GM18861 (cell line): ENCODE results near the gene PCED1A.
"Not testable (repeated sequence)": the region's sequence is repeated elsewhere in the genome, so short reads cannot be mapped to it uniquely, and the experiment has no call there.

Source experiments
- ATAC-seq: cut with Tn5 transposase; IDR thresholded peaks from one replicate; pipeline ENCODE4 v1.9.1; 2021; ENCODE audit not compliant: unreplicated experiment

The PCED1A gene

DNA sequence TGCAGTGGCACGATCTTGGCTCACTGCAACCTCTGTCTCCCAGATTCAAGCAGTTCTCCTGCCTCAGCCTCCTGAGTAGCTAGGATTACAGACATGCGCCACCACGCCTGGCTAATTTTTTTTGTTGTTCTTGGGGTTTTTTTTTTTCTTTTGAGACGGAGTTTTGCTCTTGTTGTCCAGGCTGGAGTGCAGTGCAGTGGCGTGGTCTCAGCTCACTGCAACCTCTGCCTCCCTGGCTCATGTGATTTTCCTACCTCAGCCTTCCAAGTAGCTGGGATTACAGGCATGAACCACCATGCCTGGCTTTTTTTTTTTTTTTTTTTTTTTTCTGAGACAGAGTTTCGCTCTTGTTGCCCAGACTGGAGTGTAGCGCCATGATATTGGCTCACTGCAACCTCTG is 9.2 kb downstream of the PCED1A start:
- not testable (repeated sequence) for ATAC-seq

DNA sequence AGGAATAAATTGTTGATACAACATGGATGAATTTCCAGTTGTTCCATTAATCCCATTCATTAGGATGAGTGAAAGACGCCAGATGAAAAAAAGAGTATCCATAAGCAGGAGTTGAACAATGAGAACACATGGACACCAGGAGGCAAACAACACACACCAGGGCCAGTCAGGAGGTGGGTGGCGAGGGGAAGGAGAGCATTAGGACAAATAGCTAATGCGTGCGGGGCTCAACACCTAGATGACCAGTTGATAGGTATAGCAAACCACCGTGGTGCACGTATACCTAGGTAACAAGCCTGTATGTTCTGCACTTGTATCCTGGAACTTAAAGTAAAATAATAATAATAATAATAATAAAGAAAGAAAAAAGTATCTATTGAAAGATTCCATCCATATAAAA is 11.1 kb downstream of the PCED1A start:
- ATAC-seq: no peak

GRCh38 chr20:2826655-2827054 is 13.8 kb downstream of the PCED1A start:
- no peak for ATAC-seq

DNA sequence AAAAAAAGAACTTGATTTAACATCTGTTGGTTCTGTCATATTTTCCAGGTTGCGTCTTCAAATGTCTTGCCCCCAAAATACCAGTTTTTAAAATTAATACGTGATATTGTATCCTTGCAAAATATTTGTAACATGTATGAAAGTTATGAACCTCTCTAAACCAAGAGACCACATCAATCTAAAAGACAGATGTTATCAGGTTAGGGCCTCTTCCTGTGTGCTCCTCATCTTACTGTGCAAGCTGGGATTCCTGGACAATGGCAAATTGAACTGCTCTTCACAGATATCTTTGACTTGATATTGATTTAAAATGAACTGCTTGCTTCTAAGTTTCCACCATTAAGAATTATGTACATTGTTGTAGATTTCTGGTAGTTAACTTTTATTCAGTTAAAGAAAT is 14.7 kb downstream of the PCED1A start:
- no peak for ATAC-seq

DNA sequence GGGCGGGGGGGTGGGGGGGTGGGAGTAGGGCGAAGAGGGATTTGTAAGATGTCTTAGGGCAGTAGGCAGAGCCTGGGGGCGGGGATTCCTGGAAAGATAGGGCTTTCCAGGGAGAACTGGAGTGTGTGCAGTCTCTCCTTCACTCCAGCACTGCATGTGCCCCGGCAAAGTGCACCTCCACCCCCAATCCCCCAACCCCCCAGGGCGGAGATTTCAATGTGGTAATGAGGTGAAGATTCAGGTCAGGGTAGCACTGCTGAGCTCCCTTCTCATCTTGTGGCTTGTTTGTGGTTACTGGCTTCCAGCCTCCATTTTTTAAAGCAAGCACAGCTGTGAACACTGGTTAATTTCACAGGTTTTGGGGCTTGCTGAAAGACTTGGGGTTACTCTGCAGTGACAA is 18.4 kb downstream of the PCED1A start:
- ATAC-seq: no peak

- ATAC-seq: no peak
Observed at GRCh38 chr20:2820896-2821869, 19.3 kb downstream of the PCED1A start.

- ATAC-seq: no peak
Observed at GRCh38 chr20:2820084-2820895, 20.2 kb downstream of the PCED1A start.

GRCh38 chr20:2817891-2818595 is 22.4 kb downstream of the PCED1A start:
- ATAC-seq: no peak

DNA sequence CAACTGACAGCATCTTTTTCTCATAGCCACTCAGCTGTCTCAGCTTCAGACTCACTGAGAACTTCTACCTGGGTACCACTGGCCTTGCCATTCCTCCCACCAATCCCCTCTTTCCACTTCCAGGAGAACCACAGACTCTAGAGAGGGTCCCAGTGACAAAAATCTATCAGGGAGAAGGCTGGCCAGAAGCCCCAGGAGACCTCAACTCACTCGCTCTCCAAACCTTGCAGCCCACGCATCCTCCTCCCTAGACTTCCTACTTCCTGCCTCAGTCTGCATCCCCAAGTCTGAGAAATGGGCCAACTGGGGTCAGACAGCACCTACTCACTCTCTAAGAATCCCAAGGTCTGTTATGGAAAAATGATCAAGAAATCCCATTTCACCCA is 23.1 kb downstream of the PCED1A start:
- no peak for ATAC-seq

- no peak for ATAC-seq
Observed at GRCh38 chr20:2816583-2817340, 23.7 kb downstream of the PCED1A start.

- ATAC-seq: no peak
Observed at GRCh38 chr20:2816030-2816582, 24.3 kb downstream of the PCED1A start, which contains the start of gene TMEM239. TSS of gene TMEM239 (plus strand) at chr20:2816364. CDS start at chr20:2816555, 191 bp downstream.

GRCh38 chr20:2815242-2815900 is 25.1 kb downstream of the PCED1A start:
- ATAC-seq: no peak

GRCh38 chr20:2814587-2815051 is 25.8 kb downstream of the PCED1A start, which contains the start of gene C20orf141:
TSS of gene C20orf141 (plus strand) at chr20:2814987. CDS start at chr20:2815185, 198 bp downstream.
- no peak for ATAC-seq

DNA sequence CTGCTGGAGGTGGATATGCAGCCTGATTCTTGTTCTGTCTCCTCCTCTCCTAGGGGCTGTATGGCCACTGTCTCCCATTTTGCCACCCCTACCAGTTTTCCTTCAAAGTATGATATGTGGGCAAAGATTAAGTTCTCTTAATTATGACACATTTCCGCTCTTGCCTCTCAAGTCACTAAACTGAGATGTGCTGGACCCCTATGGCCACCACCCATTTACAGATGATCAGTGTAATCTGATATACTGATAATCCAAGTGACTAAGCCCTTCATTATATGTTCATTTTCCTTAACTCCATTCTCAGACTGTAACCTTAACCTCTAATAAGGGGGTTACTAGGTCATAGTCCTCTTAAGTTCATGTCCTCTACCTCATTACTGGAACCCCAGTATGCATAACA is 26.4 kb downstream of the PCED1A start:
- ATAC-seq: no peak

DNA sequence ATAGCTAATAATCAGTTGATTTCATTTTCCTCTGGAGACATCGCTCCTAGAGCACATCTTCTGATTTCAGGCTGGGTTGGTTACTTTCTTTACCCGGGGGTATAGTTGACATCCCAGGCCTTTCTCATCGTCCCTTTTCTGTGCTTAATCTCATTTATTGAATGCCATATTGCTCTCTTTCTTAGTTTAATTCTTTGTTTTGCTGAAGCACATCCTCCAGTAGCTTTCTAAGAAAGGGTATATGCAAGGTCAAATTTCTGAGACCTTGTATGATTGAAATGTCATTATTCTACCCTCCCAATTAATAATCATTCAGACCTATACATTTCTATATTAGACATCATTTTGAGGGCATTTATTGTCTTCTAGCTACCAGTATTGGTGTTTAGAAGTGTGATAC is 28.3 kb downstream of the PCED1A start:
- ATAC-seq: no peak

DNA sequence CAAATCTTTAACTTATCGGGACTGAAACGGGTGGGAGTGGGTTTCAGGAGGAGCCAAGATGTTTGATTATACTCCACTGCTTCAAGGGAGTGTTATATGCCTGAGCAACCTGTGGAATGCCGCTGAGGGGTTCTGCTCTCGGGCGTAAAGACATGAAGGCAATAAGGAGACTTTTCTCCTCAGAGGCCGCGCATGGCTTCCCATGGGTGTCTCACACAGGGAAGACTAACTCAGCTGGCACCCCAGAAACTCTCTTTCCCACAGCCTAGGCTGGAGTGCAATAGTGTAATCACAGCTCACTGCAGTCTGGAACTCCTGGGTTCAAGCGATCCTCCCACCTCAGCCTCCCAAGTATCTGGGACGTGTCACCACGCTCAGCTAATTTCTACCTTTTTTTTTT is 30.8 kb downstream of the PCED1A start:
- ATAC-seq: no peak

- not testable (repeated sequence) for ATAC-seq
Observed at GRCh38 chr20:2807929-2808328, 32.5 kb downstream of the PCED1A start.

GRCh38 chr20:2807019-2807418 is 33.4 kb downstream of the PCED1A start:
- no peak for ATAC-seq

- ATAC-seq: no peak
Observed at GRCh38 chr20:2806351-2806701, 34.1 kb downstream of the PCED1A start.
